HepG2 (cell line): ENCODE data around the gene SNCAIP.

ENCODE experiments used
- ASH2L ChIP-seq: fragments of 300-600, 200-600 bp; sonication (generic); IDR thresholded peaks from 2 replicates; pipeline ENCODE4 v1.7.0; 2017; ENCODE audit warnings: low read depth, mild to moderate bottlenecking, moderate library complexity, mixed read lengths, low read length; ENCODE audit not compliant: insufficient read length
- FOXM1 ChIP-seq: sonication (generic); formaldehyde crosslinking; IDR thresholded peaks from 2 replicates; pipeline ENCODE4 v1.5.0; 2020; ENCODE audit warnings: missing genetic modification reagents
- GATA4 ChIP-seq: sonication (generic); IDR thresholded peaks from 2 replicates; pipeline ENCODE4 v1.6.1; 2016; ENCODE audit warnings: antibody characterized with exemption, low read depth, borderline replicate concordance
- NFYB ChIP-seq: sonication (generic); formaldehyde crosslinking; IDR thresholded peaks from 2 replicates; pipeline ENCODE4 v1.4.0; 2020; ENCODE audit warnings: missing genetic modification reagents
- PHB2 ChIP-seq: fragments of 450-650 bp; IDR thresholded peaks from 2 replicates; pipeline ENCODE4 v1.6.1; 2018; ENCODE audit not compliant: partially characterized antibody
- POLR2AphosphoS2 ChIP-seq: IDR thresholded peaks from 2 replicates; pipeline ENCODE4 v1.6.1; 2011; ENCODE audit warnings: low read depth, low read length, improper control_type of control experiment
- RAD21 ChIP-seq: fragments of 450-650 bp; formaldehyde crosslinking; IDR thresholded peaks from 2 replicates; pipeline ENCODE4 v1.5.0; 2020; ENCODE audit warnings: mild to moderate bottlenecking
- ZNF274 ChIP-seq: sonication (generic); formaldehyde crosslinking; IDR thresholded peaks from 2 replicates; pipeline ENCODE4 v1.5.1; 2020; ENCODE audit warnings: mild to moderate bottlenecking, missing genetic modification reagents
- ZNF317 ChIP-seq: sonication (generic); formaldehyde crosslinking; IDR thresholded peaks from 2 replicates; pipeline ENCODE4 v1.5.0; 2020; ENCODE audit warnings: mild to moderate bottlenecking, missing genetic modification reagents
- ZNF644 ChIP-seq: IDR thresholded peaks from 2 replicates; pipeline ENCODE4 v1.6.1; 2016; ENCODE audit warnings: low read depth
- ZNF672 ChIP-seq: sonication (generic); formaldehyde crosslinking; IDR thresholded peaks from 2 replicates; pipeline ENCODE4 v1.8.1; 2022; ENCODE audit warnings: missing genetic modification reagents
- TF ChIP-seq, protein P1 (sequence below): sonication (generic); formaldehyde crosslinking; IDR thresholded peaks from 2 replicates; pipeline ENCODE4 v1.4.0; 2020; ENCODE audit warnings: missing genetic modification reagents
- TF ChIP-seq, protein P2 (sequence below): sonication (generic); formaldehyde crosslinking; IDR thresholded peaks from 2 replicates; pipeline ENCODE4 v1.5.1; 2020; ENCODE audit warnings: missing genetic modification reagents, mild to moderate bottlenecking, borderline replicate concordance
- TF ChIP-seq, protein P3 (sequence below): sonication (generic); formaldehyde crosslinking; IDR thresholded peaks from 2 replicates; pipeline ENCODE4 v1.5.0; 2020; ENCODE audit warnings: mild to moderate bottlenecking, missing genetic modification reagents

DNA sequence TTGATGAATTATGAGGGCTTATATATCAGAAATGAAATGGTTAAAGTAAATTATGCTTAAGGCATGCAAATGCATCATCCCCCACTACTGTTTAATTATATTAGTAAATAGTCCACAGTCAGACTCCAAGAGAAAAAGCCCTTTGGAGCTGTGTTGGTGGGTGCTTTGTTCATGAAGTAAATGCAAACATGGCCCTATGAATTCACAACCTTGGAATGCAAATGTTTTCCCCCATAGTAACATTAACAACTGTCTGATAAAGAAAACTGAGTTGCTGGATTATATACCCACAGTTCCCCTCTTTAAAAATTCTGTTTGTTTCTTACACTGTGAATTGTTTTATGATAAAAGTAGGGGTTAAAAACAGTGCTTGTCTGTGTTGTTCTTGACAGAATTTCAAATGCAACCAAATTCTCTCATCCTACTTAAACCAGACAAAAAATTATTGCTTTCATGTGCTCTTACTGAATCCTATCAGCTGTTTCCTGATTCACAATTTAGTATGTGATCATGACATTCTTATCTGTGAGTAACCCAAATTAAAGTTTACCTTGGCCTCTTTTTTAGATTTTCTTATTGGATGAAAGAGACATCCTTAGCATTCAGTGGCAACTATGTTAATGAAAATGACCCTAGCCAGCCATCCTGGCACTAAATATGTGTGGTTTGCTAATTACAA lies 48.5 kb upstream of the SNCAIP start:
- TF ChIP-seq ZNF274 (CRISPR knock-in tag) (no peak), ZNF672 (CRISPR knock-in tag) (no peak), ZNF317 (CRISPR knock-in tag) (no peak), NFYB (CRISPR knock-in tag) (no peak), POLR2AphosphoS2 (no peak), GATA4 (no peak), FOXM1 (CRISPR knock-in tag) (no peak), ASH2L (no peak), ZNF644 (CRISPR knock-in tag) (no peak), RAD21 (CRISPR knock-in tag) (no peak), PHB2 (no peak)
- TF ChIP-seq, protein P1, sequence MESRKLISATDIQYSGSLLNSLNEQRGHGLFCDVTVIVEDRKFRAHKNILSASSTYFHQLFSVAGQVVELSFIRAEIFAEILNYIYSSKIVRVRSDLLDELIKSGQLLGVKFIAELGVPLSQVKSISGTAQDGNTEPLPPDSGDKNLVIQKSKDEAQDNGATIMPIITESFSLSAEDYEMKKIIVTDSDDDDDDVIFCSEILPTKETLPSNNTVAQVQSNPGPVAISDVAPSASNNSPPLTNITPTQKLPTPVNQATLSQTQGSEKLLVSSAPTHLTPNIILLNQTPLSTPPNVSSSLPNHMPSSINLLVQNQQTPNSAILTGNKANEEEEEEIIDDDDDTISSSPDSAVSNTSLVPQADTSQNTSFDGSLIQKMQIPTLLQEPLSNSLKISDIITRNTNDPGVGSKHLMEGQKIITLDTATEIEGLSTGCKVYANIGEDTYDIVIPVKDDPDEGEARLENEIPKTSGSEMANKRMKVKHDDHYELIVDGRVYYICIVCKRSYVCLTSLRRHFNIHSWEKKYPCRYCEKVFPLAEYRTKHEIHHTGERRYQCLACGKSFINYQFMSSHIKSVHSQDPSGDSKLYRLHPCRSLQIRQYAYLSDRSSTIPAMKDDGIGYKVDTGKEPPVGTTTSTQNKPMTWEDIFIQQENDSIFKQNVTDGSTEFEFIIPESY: no peak
- TF ChIP-seq, protein P2, sequence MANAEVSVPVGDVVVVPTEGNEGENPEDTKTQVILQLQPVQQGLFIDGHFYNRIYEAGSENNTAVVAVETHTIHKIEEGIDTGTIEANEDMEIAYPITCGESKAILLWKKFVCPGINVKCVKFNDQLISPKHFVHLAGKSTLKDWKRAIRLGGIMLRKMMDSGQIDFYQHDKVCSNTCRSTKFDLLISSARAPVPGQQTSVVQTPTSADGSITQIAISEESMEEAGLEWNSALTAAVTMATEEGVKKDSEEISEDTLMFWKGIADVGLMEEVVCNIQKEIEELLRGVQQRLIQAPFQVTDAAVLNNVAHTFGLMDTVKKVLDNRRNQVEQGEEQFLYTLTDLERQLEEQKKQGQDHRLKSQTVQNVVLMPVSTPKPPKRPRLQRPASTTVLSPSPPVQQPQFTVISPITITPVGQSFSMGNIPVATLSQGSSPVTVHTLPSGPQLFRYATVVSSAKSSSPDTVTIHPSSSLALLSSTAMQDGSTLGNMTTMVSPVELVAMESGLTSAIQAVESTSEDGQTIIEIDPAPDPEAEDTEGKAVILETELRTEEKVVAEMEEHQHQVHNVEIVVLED (CRISPR knock-in tag): no peak
- TF ChIP-seq, protein P3, sequence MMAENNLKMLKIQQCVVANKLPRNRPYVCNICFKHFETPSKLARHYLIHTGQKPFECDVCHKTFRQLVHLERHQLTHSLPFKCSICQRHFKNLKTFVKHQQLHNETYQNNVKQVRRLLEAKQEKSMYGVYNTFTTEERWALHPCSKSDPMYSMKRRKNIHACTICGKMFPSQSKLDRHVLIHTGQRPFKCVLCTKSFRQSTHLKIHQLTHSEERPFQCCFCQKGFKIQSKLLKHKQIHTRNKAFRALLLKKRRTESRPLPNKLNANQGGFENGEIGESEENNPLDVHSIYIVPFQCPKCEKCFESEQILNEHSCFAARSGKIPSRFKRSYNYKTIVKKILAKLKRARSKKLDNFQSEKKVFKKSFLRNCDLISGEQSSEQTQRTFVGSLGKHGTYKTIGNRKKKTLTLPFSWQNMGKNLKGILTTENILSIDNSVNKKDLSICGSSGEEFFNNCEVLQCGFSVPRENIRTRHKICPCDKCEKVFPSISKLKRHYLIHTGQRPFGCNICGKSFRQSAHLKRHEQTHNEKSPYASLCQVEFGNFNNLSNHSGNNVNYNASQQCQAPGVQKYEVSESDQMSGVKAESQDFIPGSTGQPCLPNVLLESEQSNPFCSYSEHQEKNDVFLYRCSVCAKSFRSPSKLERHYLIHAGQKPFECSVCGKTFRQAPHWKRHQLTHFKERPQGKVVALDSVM (CRISPR knock-in tag): no peak
